GM18951 (cell line): ENCODE measurements around the gene ZC3H13.

Experiments
- POLR2A ChIP-seq: IDR thresholded peaks from 4 replicates; pipeline ENCODE4 v1.6.1; 2011; ENCODE audit warnings: mild to moderate bottlenecking; ENCODE audit not compliant: insufficient read length, insufficient read depth; ENCODE audit errors: extremely low read depth
- in situ Hi-C: fragments of 300-500 bp; cut with MboI; formaldehyde crosslinking; loops from one replicate; pipeline ENCODE4 v1.12.0; 2022; ENCODE audit warnings: low sequenced_read_pairs, mixed read lengths, inconsistent platforms; ENCODE audit not compliant: unreplicated experiment

Gene ZC3H13

GRCh38 chr13:46052319-46053161 lies at the start of gene ZC3H13:
Gene ZC3H13 (minus strand): TSS chr13:46052746. CDS start chr13:46045507, 7,239 bp downstream.
- in situ Hi-C loops, result no loop called here
- peak; percentile 85 for TF ChIP-seq POLR2A

GRCh38 chr13:46102255-46102605 lies 49.7 kb upstream of the ZC3H13 start:
- TF ChIP-seq POLR2A, result no peak
- in situ Hi-C loops, result no loop called here

- in situ Hi-C loops, result no loop called here
Measured at GRCh38 chr13:46101484-46102254, 49.1 kb upstream of the ZC3H13 start.

GRCh38 chr13:46101002-46101401 lies 48.5 kb upstream of the ZC3H13 start:
- no peak for TF ChIP-seq POLR2A
- in situ Hi-C loops, result no loop called here

More at GRCh38 chr13:46101484-46102254, 49.1 kb upstream of the ZC3H13 start:
- no peak for TF ChIP-seq POLR2A

GRCh38 chr13:46100191-46100815 lies 47.8 kb upstream of the ZC3H13 start:
- in situ Hi-C loops, result no loop called here
- TF ChIP-seq POLR2A, result no peak

GRCh38 chr13:46097663-46098062 lies 45.1 kb upstream of the ZC3H13 start:
- TF ChIP-seq POLR2A, result no peak
- in situ Hi-C loops, result no loop called here

- TF ChIP-seq POLR2A, result no peak
- in situ Hi-C loops, result no loop called here
Measured at GRCh38 chr13:46097015-46097414, 44.5 kb upstream of the ZC3H13 start.

- in situ Hi-C loops, result no loop called here
Measured at GRCh38 chr13:46094478-46094877, 41.9 kb upstream of the ZC3H13 start.

GRCh38 chr13:46088821-46089562 lies 36.4 kb upstream of the ZC3H13 start:
- no peak for TF ChIP-seq POLR2A
- in situ Hi-C loops, result no loop called here

More at GRCh38 chr13:46094478-46094877, 41.9 kb upstream of the ZC3H13 start:
- TF ChIP-seq POLR2A, result no peak

GRCh38 chr13:46087481-46087880 lies 34.9 kb upstream of the ZC3H13 start:
- no peak for TF ChIP-seq POLR2A
- in situ Hi-C loops, result no loop called here

- in situ Hi-C loops, result no loop called here
- no peak for TF ChIP-seq POLR2A
Measured at GRCh38 chr13:46086985-46087384, 34.4 kb upstream of the ZC3H13 start.

- no peak for TF ChIP-seq POLR2A
- in situ Hi-C loops, result no loop called here
Measured at GRCh38 chr13:46086421-46086922, 33.9 kb upstream of the ZC3H13 start.

GRCh38 chr13:46085737-46086136 lies 33.2 kb upstream of the ZC3H13 start:
- in situ Hi-C loops, result no loop called here
- no peak for TF ChIP-seq POLR2A

- in situ Hi-C loops, result no loop called here
- no peak for TF ChIP-seq POLR2A
Measured at GRCh38 chr13:46082324-46082723, 29.8 kb upstream of the ZC3H13 start.
